HG03521 (cell line): ENCODE data around the gene FAM83E.

Experiments used
- ATAC-seq: cut with Tn5 transposase; IDR thresholded peaks from one replicate; pipeline ENCODE4 v1.9.1; 2021; ENCODE audit warnings: mild to moderate bottlenecking, moderate library complexity; ENCODE audit not compliant: unreplicated experiment

Gene FAM83E

DNA sequence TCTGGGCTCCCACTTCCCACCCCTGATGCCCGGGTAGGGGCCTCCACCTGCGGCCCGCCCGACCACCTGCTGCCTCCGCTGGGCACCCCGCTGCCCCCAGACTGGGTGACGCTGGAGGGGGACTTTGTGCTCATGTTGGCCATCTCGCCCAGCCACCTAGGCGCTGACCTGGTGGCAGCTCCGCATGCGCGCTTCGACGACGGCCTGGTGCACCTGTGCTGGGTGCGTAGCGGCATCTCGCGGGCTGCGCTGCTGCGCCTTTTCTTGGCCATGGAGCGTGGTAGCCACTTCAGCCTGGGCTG, 14.4 kb upstream of the FAM83E start:
- no peak for ATAC-seq

DNA sequence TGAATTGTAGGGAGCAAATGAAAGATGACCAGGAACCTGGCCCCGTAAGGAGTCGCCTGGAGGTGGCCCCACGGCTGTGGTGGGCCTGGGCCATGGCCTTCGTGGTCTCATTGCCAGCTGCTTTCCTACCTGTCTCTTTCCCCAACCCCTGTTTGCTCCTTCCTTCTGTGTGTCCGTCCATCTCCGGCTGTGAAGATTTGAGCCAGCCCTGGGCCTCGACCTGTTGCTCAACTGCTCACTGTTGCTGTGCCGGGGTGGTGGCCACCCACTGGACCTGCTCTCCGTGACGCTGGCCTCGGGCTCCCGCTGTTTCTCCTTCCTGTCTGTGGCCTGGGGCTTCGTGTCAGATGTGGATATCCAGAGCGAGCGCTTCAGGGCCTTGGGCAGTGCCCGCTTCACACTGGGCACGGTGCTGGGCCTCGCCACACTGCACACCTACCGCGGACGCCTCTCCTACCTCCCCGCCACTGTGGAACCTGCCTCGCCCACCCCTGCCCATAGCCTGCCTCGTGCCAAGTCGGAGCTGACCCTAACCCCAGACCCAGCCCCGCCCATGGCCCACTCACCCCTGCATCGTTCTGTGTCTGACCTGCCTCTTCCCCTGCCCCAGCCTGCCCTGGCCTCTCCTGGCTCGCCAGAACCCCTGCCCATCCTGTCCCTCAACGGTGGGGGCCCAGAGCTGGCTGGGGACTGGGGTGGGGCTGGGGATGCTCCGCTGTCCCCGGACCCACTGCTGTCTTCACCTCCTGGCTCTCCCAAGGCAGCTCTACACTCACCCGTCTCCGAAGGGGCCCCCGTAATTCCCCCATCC, 13.8 kb upstream of the FAM83E start:
- no peak for ATAC-seq

DNA sequence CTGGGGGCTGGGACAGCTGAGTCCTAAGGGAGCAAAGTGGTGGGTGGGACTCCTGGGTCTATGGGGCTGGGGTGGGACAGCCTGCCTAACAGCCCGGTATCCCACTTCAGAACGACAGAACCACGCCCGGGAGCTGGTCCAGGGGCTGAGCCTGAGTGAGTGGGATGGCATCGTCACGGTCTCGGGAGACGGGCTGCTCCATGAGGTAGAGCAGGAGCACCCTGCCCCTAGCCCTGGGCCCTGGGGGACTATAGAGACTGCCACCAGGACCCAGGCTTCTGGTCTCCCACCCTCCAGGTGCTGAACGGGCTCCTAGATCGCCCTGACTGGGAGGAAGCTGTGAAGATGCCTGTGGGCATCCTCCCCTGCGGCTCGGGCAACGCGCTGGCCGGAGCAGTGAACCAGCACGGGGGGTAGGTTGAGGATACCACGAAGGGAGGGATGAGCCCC, 13.0 kb upstream of the FAM83E start:
- no peak for ATAC-seq

DNA sequence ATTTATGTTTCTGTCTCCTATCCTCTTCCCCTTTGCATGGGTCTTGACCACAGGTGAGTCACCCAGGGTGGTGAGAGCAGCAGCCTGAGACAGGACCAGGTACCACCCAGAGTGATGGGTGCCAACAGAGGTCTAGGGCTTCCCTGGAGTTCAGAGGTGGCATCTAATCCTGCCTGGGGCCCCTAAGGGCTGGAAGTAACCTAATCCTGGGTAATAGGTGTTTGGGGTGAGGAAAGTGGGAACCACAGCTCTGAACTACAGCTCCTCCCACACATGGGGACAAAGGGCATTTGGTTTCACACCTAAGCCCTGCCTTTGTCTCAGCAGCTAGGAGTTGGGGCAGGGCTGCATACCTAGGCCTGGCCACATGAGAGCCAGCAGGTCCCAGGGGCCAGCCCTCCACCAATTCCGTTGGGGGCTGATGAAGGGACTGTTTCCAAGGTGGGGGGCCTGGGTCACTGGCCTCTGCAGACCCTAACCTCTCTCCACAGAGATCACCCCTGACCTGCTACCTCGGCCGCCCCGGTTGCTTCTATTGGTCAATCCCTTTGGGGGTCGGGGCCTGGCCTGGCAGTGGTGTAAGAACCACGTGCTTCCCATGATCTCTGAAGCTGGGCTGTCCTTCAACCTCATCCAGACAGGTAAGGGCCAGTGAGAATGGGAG, 12.5 kb upstream of the FAM83E start:
- ATAC-seq, result no peak

DNA sequence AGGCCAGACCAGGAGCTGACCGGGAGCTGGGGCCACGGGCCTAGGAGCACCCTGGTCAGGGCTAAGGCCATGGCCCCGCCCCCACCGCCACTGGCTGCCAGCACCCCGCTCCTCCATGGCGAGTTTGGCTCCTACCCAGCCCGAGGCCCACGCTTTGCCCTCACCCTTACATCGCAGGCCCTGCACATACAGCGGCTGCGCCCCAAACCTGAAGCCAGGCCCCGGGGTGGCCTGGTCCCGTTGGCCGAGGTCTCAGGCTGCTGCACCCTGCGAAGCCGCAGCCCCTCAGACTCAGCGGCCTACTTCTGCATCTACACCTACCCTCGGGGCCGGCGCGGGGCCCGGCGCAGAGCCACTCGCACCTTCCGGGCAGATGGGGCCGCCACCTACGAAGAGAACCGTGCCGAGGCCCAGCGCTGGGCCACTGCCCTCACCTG, 11.0 kb upstream of the FAM83E start:
- no peak for ATAC-seq

DNA sequence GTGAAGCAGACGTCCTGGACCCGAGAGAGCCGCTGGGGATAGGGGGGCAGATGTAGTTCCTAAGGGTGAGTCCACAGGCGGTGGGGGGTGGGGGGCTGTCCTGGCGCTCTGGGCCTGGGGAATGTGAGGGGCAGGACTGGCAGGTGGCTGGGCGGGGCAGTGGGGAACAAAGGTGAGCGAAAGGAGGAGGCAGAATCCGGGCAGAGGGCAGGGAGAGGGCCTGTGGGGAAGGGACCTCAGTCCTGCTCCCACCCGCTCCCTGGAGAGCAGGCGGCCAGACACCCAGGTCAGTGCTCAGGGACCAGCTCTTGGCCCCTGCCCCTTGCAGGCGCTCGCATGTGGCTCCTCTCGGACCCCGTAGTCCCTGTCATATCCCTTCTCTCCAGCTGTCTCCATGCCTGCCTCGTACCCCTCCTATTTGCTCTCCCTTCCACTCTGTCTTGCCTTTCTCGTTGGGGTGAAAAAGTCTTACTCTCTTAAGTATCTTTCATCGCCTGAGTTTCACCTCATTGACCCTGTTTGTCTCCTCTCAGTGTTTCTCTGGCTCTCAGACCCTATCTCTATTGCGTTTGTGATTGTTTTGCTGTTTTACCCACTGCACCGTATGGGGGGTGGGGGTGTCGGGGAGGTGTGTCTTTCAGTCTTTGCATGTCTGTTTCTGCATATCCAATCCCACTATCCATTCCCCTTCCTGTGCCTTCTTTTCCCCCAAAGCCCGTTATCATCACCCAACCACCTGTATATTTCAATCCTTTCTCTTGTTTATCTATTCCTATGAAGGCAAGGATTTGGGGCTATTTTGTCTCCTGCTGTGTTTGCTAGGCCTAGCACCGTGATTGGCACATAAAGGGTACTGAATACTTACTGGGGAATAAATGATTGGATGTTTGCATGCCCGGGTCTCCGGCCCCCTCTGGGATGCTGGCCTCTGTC, 10.2 kb upstream of the FAM83E start:
- ATAC-seq, result no peak

DNA sequence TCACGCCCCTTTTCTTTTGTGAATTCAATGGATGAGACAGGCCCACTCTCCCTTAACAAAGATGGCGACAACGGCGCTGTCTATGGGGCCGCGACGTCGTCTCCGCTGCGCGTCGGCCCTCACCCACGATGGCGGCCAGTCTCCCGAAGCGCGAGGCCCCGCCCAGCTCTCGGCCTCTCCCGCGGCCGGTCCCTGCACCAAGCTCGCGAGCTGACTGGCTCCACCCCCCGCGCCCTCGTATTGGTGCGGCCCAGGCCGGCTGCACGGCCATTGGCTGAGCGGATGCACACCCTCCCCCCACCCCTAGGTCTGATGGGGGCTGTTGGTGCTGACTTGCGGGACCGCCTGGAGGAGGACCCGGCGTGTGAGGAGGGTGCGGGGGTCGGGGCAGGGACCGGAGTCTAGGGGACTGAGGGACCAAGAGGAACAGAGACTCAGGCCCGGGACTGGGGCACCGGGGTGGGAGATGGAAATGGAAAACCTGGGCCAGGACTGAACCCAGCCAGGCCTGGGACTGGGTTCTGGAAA, 9.3 kb upstream of the FAM83E start:
- ATAC-seq, result peak; percentile 56

DNA sequence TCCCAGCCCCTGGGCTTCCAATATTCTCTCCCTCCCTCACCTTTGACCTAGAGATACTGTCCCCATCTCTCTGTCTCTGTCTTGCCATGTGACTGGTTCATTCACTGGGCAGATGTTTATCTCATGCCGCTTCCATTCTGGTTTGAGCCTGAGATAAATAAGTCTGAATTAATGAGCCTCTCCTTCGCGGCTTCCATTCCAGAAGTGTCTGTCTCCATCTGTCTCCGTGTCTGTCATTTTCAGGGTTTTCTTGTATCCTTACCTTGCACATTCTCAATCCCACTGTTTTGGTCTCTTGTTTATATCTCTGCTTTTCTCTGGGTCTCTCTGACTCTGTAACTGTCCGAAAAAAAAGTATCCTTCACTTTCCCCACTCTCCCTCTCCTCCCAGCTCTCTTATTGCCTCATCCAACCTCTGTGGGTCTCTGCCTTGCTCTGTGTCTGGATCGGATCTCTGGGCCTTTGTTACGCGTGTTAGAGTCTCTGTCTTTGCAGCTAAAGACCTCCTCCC, 8.7 kb upstream of the FAM83E start:
- ATAC-seq, result no peak

DNA sequence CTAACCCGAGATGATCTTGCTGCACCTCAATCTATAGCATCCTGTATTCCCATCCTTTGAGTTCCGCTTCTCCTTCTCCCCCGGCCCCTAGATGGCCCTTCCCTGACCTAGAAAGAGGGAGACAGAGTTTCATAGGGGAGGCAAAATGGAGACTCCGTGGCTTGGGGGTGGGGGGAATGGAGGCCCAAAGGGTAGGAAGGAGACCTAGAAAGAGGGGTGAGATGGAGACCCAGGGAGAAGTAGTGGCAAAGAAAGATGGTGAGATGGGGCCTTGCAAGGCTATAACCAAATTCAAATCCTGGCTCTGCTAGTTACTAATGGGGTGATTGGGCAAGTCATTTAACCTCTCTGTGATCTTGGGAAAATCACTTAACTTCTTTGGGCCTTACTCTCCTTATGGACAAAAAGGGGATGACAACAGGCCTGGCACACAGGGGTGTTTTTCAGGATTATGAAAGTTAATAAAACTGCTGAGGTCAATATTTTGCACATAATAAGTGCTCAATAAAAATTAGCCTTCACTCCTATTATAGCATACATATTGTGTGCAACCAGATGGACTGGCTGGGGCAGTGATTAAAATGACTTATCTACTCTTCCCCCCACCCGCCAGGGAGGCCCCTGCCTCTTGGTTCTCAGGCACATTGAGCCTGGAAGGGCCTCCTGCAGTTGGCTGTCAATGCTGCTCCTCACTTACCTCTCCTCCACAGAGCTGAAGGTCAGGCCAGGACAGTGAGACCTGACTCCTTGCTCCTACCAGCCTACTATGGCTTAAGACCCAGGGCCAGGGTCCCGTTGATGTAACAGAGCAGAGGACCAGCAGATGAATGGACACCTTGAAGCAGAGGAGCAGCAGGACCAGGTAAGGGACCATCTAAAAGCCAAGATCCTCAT, 5.1 kb upstream of the FAM83E start:
- ATAC-seq, result no peak

DNA sequence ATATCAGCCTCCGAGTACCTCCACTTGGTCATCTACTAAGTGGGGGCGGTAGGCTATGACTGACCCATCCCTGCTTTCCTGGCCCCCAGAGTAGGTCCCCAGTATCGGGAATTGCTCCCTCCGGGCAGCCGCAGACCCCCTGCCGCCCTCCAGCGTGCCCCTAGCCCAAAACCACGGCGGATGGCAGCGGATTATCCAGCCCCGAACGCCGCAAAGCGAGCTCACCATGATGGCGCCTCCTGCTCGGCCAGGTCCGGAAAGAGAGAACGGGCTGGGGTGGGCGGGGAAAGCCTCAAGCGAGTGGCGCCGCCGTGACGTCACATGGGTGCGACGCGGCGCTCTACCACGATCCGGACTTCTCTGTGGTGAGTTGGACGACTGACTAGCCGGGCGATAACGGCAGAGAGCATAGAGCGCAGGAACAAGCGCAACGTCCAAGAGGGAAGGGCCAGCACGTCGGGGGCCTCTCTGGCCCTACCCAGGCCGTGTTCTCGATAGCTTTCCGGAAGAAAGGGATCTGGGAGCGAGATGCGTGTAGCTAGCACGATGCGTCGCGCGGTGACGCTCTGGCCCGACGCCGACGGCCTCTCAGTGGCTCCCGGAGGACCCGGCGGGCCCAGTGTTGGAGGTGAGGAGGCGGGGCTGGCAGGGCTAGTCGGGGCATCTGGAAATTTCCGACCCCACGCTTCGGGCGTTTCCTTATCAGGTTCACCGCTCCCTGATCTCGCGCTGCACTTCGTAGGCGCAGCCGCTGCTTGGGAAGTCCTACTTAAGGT, 4.2 kb upstream of the FAM83E start, which contains the start of the genes RPL18 and SPHK2:
TSS of gene RPL18 (minus strand) at position 263 of the 776 bp plus-strand sequence. CDS start at position 228, 35 bp downstream.
TSS of gene SPHK2 (plus strand) at position 591 of the 776 bp plus-strand sequence. CDS start 1,009 bp downstream, outside the sequence.
- ATAC-seq, result peak; percentile 88

DNA sequence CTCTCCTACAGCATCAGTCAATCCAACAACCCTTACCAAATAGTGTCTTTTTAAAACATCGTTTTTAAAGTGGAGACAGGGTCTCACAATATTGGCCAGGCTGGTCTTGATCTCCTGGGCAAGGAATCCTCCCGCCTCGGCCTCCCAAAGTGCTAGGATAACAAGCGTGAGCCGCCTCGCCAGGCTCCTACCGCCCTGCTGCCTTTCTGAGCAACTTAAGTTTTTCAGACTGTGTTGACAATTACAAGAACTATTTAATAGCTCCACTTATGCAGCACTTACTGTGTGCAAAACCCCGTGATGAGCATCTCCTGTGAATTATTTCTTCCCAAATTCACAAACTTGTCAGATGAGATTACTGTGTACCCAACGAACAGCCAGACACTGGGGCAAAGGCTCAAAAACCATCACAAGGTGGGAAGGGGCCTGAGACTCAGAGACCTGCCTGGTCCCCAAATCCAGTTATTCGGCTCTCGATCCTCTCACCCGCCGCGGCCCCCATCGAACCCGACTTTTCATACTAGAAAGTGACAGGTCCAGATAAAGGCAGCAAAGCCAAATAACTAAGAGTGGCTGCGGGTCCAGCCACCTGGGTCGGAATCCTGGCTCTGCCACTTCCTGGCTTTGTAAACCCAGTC, 3.5 kb upstream of the FAM83E start:
- no peak for ATAC-seq

DNA sequence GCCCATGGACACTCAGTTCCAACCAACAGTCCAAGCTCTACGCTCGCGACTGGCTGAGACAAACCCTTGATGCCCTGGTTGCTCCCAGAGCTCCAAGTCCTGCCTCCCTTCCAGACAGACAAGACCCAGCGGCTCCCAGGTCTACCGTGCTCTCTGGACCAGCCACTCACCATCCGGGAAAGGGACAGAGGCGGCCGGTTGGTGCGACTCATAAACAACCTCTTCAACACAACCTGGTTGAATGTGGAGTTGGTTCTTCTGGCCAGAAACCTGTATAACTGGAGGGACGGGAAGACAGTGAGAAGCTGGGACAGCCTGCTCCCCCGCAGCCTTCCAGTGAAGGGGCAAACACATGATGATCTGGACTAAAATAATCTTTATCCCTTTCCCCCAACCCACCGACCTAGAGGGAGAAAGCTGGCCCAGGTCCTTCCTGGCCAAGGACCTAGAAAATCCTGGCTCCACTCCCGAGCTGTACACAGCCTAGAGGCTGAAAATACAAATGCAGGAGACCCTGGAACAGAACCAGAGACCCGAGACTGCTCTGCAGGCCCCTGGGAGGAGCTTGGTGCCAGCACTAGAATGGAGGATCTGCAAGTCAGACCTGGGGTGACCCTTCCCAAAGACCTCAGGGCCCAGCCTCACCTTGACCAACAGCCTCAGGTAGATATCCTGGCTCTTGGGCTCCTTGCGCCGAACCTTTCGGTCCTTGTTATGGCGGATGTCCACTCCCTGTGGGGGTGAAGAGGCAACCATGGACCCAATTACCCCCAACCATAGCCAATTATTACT, 2.5 kb upstream of the FAM83E start:
- ATAC-seq, result no peak

DNA sequence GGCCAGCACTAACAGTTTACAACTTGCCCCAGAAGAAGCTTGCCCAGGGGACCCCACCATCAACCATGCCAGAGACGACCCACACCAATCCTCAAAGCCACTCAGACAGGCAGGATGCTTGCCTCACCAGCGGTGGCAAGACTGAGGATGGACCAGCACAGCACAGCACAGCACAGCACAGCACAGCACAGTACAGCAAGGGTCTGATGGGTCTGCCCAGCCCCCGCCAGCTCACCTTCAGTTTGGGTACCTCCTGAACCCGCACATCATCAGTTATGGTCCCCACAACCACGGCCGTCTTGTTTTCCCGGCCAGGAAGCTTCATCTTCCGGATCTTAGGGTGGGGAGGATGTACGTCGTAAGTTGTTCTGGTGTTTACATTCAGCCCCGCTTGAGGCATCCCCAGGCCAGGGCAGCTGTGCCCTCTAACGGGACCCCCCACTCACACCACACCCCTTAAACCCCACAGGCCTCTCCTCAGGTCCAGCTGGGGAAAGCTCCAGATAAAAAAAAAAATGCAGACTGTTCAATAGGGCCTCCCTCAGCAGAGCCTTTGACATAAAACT, 1.7 kb upstream of the FAM83E start:
- ATAC-seq, result no peak

DNA sequence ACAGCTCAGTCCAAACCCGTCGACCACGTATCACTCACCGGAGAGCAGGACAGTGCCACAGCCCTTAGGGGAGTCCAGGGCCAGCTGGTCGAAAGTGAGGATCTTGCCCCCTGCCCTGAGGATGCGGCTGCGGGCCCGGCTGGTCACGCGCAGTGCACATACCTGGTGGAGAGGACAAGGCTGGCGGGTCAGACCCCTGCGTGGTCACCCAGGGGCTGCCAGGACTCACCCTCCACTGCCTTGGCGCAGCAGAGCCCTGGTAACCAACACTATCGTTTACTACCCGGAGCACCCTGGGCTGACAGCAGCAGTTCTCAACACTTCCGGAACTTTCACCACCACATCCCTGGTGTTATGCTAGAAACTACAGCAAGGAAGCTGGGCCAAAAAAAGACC, 1.2 kb upstream of the FAM83E start:
- ATAC-seq, result no peak

DNA sequence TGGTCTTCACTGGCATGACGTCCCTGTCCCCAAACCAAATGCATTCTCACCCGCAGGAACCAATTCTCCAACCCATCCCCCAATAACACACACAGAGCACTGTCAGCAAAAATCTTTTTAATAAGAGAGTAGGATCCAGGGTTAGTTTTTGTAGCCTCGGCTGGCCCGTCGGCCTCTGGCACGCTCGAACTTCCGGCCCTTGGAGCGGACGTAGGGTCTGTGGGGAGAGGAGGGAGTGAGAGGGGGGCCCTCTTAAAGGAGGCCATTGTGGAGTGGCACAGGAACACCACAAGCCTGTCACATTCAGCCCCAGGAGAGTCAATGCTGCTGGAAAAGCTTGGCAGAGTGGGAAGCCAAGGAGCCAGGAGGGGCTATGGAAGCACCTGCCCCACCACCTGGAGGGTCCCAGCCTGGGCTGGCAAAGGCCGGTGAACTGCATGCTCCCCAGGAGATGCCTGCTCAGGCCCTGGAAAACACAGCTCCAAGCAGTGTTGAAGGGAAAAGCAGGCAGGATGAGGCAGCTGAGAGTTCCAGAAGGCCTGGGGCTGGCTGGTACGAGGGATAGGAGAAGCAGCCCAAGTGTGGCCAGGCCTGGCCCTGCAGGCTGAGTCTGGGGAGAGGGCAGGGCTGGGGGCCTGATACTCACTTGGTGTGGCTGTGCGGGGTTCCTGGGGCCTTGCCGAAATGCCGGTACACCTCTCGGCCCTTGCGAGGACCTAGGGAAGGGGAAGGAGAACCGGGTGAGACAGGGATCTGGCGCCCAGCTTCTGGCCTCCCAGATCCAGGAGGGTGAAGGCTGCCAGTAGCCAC, 560 bp upstream of the FAM83E start:
- no peak for ATAC-seq

DNA sequence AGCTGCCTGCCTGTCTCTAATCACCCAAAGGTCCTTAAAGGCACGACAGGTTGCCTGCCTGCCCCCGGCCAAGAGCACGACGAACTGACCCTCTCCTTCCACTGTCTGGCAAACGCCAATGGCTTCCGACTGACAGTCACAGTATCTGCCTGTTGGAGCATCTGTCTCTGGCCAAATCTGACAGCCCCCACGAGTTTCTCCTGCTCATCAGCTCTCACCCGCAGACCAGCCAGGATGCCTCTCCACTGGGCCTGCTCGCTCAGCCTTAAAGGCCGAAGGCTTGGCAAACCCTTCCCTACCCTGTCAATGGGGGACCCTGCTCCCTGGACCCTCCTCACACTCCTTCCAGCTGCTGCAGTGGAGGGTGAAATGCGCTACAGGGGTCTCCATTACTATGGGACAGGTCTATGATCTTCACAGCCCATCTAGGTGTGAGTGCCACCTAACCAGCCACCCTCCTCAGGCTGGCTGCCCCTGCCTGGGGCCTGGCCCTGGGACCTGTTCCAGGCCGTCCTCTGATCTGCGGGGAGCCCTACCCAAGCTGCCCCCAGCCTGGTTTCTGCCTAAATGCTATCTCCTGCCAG, 932 bp downstream of the FAM83E start:
- ATAC-seq, result no peak
